ENCODE results near the gene RPL27A.
A peak's percentile ranks its signal among the peaks of the same experiment; 100 is the strongest.

The RPL27A gene

DNA sequence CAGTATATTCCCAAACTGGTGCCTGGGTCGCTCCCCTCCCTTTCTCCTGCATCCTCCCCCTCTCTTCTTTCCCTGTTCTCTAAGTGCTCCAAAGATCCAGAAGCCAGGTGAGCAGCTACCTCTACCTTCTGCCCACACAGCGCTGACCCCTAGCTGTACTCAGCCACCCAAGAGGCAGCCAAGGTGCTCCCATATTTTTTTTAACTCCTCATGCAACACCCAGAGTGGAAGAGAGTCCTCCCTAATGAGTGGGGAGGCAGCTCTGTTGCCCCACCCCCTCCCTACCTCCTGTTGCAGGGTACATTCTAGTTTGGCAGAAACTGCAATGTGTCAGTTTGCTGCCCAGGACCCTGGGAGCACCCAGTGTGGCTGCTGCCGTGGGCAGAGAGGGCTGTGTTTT is 40.2 kb downstream of the RPL27A start:
- peak overlapping the region; percentile 77 for H3K27ac ChIP-seq
- TF ChIP-seq, protein P1, sequence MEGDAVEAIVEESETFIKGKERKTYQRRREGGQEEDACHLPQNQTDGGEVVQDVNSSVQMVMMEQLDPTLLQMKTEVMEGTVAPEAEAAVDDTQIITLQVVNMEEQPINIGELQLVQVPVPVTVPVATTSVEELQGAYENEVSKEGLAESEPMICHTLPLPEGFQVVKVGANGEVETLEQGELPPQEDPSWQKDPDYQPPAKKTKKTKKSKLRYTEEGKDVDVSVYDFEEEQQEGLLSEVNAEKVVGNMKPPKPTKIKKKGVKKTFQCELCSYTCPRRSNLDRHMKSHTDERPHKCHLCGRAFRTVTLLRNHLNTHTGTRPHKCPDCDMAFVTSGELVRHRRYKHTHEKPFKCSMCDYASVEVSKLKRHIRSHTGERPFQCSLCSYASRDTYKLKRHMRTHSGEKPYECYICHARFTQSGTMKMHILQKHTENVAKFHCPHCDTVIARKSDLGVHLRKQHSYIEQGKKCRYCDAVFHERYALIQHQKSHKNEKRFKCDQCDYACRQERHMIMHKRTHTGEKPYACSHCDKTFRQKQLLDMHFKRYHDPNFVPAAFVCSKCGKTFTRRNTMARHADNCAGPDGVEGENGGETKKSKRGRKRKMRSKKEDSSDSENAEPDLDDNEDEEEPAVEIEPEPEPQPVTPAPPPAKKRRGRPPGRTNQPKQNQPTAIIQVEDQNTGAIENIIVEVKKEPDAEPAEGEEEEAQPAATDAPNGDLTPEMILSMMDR (conservative IDR thresholded peaks at IDR 0.05) = no peak

DNA sequence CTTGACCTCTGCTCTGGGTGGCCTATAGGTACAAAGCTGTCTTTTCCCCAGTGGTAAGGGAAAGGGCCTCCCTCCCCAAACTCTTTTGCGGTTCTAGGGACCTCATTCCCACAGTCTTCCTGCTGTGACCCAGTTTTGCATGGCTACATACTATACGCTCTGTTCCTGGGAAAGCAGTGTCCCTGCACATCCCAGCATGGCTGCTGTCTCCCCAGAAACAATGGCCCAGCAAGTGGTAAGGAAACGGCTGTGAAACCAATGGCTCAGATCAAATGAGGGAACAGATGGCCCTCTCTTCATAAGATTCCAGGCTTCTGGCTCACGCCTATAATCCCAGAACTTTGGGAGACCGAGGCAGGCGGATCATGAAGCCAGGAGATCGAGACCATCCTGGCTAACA is 41.1 kb downstream of the RPL27A start:
- TF ChIP-seq, protein P1 (conservative IDR thresholded peaks at IDR 0.05) = no peak

DNA sequence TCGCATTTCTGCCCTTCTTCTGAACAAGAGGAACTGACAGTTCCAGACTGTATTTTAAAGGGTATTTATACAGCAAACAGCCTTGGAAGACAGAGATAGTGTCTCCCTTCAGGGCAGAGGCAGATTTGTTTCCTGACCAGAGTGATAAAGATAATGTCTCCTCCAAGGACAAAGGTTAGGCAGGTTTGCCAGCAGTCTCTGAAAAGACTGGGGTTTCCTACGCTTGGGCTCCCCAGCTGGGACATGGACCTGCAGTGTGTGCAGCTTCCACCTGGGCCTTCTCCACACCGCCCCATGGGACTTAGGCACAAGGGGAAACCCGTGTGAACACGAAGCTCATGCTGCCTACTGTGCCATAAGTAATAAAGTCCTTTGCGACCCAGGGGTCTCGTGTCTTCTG is 42.1 kb downstream of the RPL27A start:
- TF ChIP-seq, protein P1 (conservative IDR thresholded peaks at IDR 0.05) = no peak

More for the DNA sequence above, 41.1 kb downstream of the RPL27A start:
- peak overlapping the region; percentile 77 for H3K27ac ChIP-seq

DNA sequence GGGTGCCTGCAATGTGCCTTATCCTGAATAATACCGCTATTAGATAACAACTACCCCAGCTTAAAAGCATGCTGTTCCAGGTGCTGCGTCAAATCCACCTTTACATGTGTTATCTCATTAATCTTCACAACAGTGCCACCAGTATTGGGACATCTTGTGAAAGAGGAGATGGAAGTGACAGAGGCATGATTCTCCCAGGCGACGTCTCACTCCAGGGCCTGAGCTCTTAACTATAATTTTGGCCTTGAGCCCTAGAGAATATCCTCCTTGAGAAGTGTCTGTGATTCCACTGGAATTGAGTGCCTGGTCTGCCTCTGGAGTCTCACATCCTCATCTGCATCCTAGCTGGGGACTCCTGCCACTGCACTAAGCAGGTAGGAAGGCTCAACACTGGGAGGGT is 43.8 kb downstream of the RPL27A start:
- TF ChIP-seq, protein P1 (conservative IDR thresholded peaks at IDR 0.05) = no peak
- H3K27ac ChIP-seq = peak overlapping the region; percentile 9; the same call in 1 of the 2 replicates

More for the DNA sequence above, 42.1 kb downstream of the RPL27A start:
- peak overlapping the region; percentile 77 for H3K27ac ChIP-seq

DNA sequence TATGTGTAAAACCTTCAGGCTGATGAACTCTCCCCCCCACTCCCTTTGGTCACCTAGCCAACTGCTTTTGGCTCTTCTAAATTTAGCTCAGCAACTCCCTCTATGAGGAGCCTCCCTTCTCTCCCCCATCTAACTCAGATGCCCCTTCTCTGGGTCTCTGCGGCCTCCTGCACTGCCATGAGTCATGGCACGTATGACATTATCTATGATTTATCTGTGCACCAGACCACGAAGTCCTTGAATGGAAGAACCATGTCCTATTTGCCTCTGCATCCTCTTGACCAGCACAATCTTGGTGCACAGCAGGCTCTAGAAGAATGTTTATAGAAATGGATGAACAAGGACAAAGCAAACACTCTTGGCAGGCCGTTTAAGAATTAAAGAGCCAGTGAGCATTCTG is 46.0 kb downstream of the RPL27A start:
- H3K27ac ChIP-seq = no peak overlapping the region
- TF ChIP-seq, protein P1 (conservative IDR thresholded peaks at IDR 0.05) = no peak

DNA sequence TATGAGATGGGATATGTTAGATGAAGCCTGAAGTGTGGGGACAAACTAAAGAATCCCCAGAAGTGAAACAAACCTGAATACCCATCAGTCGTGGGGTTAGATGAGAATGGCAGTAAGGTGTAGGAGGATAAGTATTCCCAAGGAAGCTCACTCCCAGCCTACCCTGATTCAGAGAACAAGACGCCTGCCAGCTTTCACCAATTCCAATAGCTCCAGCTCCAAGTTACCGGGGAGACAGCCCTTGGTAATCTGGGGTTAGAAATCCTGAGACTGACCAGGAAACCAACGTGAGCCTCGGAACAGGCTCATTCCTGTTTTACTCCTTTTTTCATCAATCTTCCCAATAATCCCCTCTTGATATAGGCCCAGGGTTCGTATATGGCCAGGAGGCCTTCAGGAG is 46.5 kb downstream of the RPL27A start:
- H3K27ac ChIP-seq = no peak overlapping the region

DNA sequence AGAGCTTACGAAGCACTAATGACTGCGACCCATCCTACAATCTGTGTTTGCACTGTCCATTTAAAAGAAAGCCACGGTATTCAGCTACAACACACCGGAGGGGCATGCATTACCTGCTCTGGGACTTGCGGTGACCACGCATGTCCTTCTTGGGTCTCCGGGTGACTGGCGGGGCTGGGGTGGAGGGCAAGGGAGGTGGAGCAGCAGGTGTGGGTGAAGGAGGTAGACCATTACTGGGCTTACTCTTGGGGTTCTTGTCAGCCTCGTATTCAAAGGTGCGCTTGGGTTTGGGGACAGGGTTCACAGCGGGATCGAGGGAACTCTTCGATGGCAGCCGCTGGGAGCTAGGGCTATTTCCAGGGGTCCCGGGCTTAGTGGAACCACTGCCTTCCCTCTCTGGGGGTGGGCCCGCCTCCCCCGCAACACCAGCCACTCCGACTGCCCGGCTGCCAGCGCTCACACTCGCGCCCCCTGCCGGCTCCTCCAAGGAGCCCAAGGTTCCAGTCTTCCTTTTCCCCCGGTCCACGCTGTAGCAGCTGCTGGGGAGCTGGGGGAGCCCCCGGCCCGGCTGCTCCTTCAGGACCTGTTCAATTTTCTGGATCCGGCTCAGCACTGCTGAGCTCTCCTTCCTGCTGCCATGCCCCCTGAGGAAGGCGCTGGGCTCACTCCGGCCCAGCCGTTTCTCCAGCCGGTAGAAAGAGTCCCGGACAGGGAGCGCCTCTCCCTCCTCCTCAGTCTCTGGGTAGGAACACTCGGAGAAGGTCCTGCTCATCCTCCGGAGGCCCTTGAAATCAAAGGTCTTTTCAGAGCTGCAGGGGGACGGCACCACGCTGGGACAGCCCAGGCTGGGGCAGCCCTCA is 47.5 kb downstream of the RPL27A start:
- no peak overlapping the region for H3K27ac ChIP-seq
- TF ChIP-seq, protein P1 (conservative IDR thresholded peaks at IDR 0.05) = no peak

More for the DNA sequence above, 46.5 kb downstream of the RPL27A start:
- TF ChIP-seq, protein P1 (conservative IDR thresholded peaks at IDR 0.05) = no peak
